ENCODE measurements around the gene ME3.
"Not testable (repeated sequence)": the region's sequence is repeated elsewhere in the genome, so short reads cannot be mapped to it uniquely, and the experiment has no call there.

The ME3 gene

DNA sequence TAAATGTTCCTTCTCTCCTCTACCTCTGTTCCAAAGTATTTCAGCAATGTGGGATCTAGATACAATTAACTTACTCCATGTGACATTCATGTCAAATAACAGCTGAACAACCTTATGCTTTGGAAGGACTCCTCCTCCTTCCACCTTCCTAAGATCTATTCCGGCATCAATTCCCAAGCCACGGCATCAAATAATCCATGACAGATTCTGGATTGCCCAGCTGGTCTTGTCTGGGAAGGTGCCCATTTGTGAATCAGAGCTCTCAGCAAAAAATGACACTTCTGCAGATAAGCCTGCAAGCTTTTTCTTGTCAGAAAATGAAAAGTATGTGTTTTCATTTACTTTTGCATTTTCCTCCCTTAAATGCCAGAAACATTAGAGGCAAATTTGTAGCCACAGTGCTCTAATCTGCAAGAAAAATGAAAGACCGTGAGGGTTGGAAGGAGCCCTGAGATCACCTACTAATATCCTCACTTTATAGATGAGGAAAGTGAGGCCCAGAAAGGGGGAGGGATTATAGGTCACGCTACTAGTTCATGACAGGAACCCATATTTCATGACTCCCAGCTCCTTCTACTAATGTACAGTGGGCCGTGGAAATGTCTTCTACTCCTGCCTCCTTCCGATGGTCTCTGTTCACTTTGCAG lies 124.0 kb downstream of the ME3 start:
- peak overlapping the region; percentile 67 to 68 for H3K27ac ChIP-seq
- no peaks in the 10 kb centered on the region for H3K27me3 ChIP-seq
- intact Hi-C loops (cut with DNase I; ENCODE audit: low total_unique reads) = no loop called here
- H3K4me3 ChIP-seq = no peak overlapping the region
- H3K9me3 ChIP-seq = no peaks in the 10 kb centered on the region
- no peak for DNase-seq
- H3K36me3 ChIP-seq = peaks cover 0 to 4% (median 0%) of the 10 kb centered on the region in 3 donors
- TF ChIP-seq, protein P1, sequence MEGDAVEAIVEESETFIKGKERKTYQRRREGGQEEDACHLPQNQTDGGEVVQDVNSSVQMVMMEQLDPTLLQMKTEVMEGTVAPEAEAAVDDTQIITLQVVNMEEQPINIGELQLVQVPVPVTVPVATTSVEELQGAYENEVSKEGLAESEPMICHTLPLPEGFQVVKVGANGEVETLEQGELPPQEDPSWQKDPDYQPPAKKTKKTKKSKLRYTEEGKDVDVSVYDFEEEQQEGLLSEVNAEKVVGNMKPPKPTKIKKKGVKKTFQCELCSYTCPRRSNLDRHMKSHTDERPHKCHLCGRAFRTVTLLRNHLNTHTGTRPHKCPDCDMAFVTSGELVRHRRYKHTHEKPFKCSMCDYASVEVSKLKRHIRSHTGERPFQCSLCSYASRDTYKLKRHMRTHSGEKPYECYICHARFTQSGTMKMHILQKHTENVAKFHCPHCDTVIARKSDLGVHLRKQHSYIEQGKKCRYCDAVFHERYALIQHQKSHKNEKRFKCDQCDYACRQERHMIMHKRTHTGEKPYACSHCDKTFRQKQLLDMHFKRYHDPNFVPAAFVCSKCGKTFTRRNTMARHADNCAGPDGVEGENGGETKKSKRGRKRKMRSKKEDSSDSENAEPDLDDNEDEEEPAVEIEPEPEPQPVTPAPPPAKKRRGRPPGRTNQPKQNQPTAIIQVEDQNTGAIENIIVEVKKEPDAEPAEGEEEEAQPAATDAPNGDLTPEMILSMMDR (IDR thresholded peaks at IDR 0.05) = no peak
- peaks cover 0 to 54% (median 39%) of the 10 kb centered on the region in 4 donors for H3K4me1 ChIP-seq

- Histone ChIP-seq H3K4me3 (no peak overlapping the region), H3K27ac (peak overlapping the region; percentile 67 to 68), H3K4me1 (peaks cover 0 to 54% (median 37%) of the 10 kb centered on the region in 4 donors), H3K27me3 (no peaks in the 10 kb centered on the region), H3K9me3 (no peaks in the 10 kb centered on the region), H3K36me3 (no peaks in the 10 kb centered on the region)
- intact Hi-C loops (cut with DNase I; ENCODE audit: low total_unique reads) = no loop called here
- DNase-seq = no peak
- TF ChIP-seq, protein P1 (IDR thresholded peaks at IDR 0.05) = no peak
Measured at GRCh38 chr11:86547727-86548126, 124.7 kb downstream of the ME3 start.

DNA sequence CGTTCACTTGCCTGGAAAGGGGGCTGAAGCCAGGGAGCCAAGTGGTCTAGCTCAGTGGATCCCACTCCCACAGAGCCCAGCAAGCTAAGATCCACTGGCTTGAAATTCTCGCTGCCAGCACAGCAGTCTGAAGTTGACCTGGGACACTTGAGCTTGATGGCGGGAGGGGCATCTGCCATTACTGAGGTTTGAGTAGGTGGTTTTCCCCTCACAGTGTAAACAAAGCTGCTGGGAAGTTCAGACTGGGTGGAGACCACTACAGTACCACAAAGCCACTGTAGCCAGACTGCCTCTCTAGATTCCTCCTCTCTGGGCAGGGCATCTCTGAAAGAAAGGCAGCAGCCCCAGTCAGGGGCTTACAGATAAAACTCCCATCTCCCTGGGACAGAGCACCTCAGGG lies 131.1 kb downstream of the ME3 start:
- H3K27ac ChIP-seq; intact Hi-C loops (cut with DNase I; ENCODE audit: low total_unique reads); H3K4me3 ChIP-seq; H3K4me1 ChIP-seq; H3K36me3 ChIP-seq; DNase-seq; H3K27me3 ChIP-seq; H3K9me3 ChIP-seq: not testable (repeated sequence)

DNA sequence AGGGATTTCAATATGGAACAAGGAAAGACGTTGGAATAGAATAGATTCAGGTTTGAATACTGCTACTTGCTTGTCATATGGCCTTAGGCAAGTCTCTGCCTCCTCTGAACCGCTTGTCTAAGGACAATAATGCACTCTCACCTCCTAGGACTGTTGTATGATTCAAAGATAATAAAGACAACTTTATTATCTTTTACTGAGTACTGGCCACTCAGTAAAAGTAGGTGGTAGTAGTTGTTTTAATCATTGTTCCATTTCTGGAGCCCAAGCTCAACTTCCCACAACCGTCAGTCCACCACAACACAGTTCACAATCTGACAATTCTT lies 134.2 kb downstream of the ME3 start:
- H3K4me1 ChIP-seq = no peaks in the 10 kb centered on the region
- H3K36me3 ChIP-seq = no peaks in the 10 kb centered on the region
- H3K4me3 ChIP-seq = no peak overlapping the region
- TF ChIP-seq, protein P1 (IDR thresholded peaks at IDR 0.05) = no peak
- H3K27ac ChIP-seq = no peak overlapping the region
- intact Hi-C loops (cut with DNase I; ENCODE audit: low total_unique reads) = no loop called here
- DNase-seq = no peak
- H3K9me3 ChIP-seq = no peaks in the 10 kb centered on the region
- no peaks in the 10 kb centered on the region for H3K27me3 ChIP-seq

- TF ChIP-seq, protein P1 (IDR thresholded peaks at IDR 0.05) = no peak
- no peak for DNase-seq
- Histone ChIP-seq H3K27ac (no peak overlapping the region), H3K4me3 (no peak overlapping the region), H3K36me3 (no peaks in the 10 kb centered on the region), H3K4me1 (no peaks in the 10 kb centered on the region), H3K9me3 (no peaks in the 10 kb centered on the region), H3K27me3 (no peaks in the 10 kb centered on the region)
- intact Hi-C loops (cut with DNase I; ENCODE audit: low total_unique reads) = no loop called here
Measured at GRCh38 chr11:86537541-86538222, 134.7 kb downstream of the ME3 start.

GRCh38 chr11:86535773-86536172 lies 136.6 kb downstream of the ME3 start:
- Histone ChIP-seq H3K9me3 (no peaks in the 10 kb centered on the region), H3K27ac (no peak overlapping the region), H3K4me1 (no peaks in the 10 kb centered on the region), H3K27me3 (no peaks in the 10 kb centered on the region), H3K36me3 (no peaks in the 10 kb centered on the region), H3K4me3 (no peak overlapping the region)
- TF ChIP-seq, protein P1 (IDR thresholded peaks at IDR 0.05) = no peak
- intact Hi-C loops (cut with DNase I; ENCODE audit: low total_unique reads) = no loop called here
- DNase-seq = no peak
